ENCODE measurements around the gene SPOCK1. TPM values are rescaled to one million over a fixed set of nuclear protein-coding genes. Genes with fewer than 3 reads are reported as not detected.

The SPOCK1 gene
- total RNA-seq, 1 experiment from 2014 or later, result 4.0 TPM

DNA sequence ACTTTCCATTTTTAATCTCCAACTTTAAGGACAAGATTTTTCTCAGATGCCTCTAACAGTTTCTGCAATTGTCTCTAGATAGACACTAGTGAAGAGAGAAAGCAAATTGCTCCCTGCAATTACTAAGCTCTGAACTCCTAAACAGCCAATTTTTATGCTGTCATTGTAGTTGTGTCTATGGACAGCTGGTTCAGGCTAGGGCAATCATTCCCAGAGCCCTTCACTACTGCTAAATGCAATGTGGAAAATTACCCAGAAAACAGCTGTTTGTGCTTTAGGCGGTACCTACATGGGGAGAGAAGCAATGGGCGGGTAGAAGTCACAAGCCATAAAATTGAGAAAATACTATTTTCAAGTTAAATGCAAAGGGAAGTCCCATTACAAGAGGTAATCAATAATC, 211.6 kb downstream of the SPOCK1 start:
- H3K9me3 ChIP-seq (ENCODE audit: low read depth, low read length, poor library complexity, severe bottlenecking), result no peaks in the 10 kb centered on the region
- ChIA-PET CTCF (no interaction called here), POLR2A (ENCODE audit: low non-redundant PET) (no interaction called here)
- no peak overlapping the region for H3K27ac ChIP-seq (ENCODE audit: low read depth, low read length, poor library complexity, severe bottlenecking)
- intact Hi-C loops (cut with micrococcal nuclease; ENCODE audit: unreplicated experiment), result no loop called here
- TF ChIP-seq, protein P1, sequence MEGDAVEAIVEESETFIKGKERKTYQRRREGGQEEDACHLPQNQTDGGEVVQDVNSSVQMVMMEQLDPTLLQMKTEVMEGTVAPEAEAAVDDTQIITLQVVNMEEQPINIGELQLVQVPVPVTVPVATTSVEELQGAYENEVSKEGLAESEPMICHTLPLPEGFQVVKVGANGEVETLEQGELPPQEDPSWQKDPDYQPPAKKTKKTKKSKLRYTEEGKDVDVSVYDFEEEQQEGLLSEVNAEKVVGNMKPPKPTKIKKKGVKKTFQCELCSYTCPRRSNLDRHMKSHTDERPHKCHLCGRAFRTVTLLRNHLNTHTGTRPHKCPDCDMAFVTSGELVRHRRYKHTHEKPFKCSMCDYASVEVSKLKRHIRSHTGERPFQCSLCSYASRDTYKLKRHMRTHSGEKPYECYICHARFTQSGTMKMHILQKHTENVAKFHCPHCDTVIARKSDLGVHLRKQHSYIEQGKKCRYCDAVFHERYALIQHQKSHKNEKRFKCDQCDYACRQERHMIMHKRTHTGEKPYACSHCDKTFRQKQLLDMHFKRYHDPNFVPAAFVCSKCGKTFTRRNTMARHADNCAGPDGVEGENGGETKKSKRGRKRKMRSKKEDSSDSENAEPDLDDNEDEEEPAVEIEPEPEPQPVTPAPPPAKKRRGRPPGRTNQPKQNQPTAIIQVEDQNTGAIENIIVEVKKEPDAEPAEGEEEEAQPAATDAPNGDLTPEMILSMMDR (conservative IDR thresholded peaks at IDR 0.05; ENCODE audit: low read depth, low read length), result no peak
- TF ChIP-seq EZH2 (IDR thresholded peaks at IDR 0.05; ENCODE audit: borderline replicate concordance, low read depth, low read length, poor library complexity, severe bottlenecking), result no peak
- H3K27me3 ChIP-seq (replicated peaks; ENCODE audit: insufficient read depth, low read depth, low read length, poor library complexity), result peaks cover 20% of the 10 kb centered on the region
- no peak for DNase-seq (ENCODE audit: low spot score)
- BruUV-seq (replicated peaks), result no TSS peak
- no peak overlapping the region for H3K4me3 ChIP-seq (ENCODE audit: low read depth, low read length, poor library complexity, severe bottlenecking)
- H3K4me1 ChIP-seq (ENCODE audit: insufficient read depth, low read length, poor library complexity, severe bottlenecking), result no peaks in the 10 kb centered on the region
- no peaks in the 10 kb centered on the region for H3K36me3 ChIP-seq (ENCODE audit: insufficient read depth, low read length, poor library complexity, severe bottlenecking)

DNA sequence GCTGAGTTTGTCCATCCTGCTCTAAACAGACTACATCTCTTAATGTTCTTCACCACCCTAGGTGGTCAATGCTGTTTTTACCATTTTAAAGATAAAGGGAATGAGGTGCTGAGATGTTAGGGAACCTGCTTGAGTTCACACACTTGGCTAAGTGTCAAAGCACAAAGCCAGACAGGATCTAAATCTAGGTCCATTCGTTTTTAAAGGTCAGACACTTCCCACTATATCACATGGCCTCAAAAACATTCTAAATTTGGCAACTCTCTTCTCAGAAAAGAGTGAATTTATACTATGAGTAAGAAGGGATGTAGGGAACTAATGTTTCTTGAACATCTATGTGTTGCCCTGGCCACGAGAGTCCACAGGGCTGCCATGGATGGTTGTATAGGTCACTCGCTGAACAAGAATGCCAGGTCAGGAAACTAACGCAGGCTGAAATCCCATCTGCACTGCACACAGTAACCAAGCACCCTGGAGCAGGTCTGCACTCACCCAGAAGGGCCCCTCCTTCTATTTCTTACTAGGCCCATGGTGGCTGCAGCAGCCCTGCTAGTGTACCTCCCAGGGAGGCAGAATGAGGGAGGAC, 213.0 kb downstream of the SPOCK1 start:
- CTCF ChIA-PET, result no interaction called here
- BruUV-seq (replicated peaks), result no TSS peak
- DNase-seq (ENCODE audit: low spot score), result no peak
- Histone ChIP-seq H3K27me3 (replicated peaks; ENCODE audit: insufficient read depth, low read depth, low read length, poor library complexity) (peaks cover 25% of the 10 kb centered on the region), H3K27ac (ENCODE audit: low read depth, low read length, poor library complexity, severe bottlenecking) (no peak overlapping the region), H3K4me1 (ENCODE audit: insufficient read depth, low read length, poor library complexity, severe bottlenecking) (no peaks in the 10 kb centered on the region), H3K36me3 (ENCODE audit: insufficient read depth, low read length, poor library complexity, severe bottlenecking) (no peaks in the 10 kb centered on the region), H3K4me3 (ENCODE audit: low read depth, low read length, poor library complexity, severe bottlenecking) (no peak overlapping the region), H3K9me3 (ENCODE audit: low read depth, low read length, poor library complexity, severe bottlenecking) (no peaks in the 10 kb centered on the region)
- intact Hi-C loops (cut with micrococcal nuclease; ENCODE audit: unreplicated experiment), result no loop called here
- POLR2A ChIA-PET (ENCODE audit: low non-redundant PET), result no interaction called here
- TF ChIP-seq, protein P1 (conservative IDR thresholded peaks at IDR 0.05; ENCODE audit: low read depth, low read length), result no peak
- no peak for TF ChIP-seq EZH2 (IDR thresholded peaks at IDR 0.05; ENCODE audit: borderline replicate concordance, low read depth, low read length, poor library complexity, severe bottlenecking)

DNA sequence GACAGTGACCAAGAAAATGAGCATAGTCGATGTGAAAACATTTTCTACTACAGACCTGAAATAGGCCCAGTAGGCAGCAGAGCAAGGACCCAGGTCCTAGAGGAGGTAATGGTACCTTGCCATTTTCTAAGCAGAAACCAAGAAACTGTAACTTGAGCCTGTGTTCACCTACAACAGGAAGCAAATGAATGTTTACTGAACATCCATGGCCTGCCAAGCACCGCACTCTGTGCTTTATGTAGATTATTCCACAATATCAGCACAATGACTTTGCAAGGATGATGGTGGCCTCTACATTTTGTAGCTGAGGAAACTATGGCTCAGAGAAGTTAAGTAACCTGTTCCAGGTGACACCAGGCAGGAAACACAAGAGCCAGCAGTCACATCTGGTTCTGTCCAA, 215.3 kb downstream of the SPOCK1 start:
- H3K4me1 ChIP-seq (ENCODE audit: insufficient read depth, low read length, poor library complexity, severe bottlenecking), result no peaks in the 10 kb centered on the region
- ChIA-PET POLR2A (ENCODE audit: low non-redundant PET) (no interaction called here), CTCF (no interaction called here)
- no peak for TF ChIP-seq EZH2 (IDR thresholded peaks at IDR 0.05; ENCODE audit: borderline replicate concordance, low read depth, low read length, poor library complexity, severe bottlenecking)
- TF ChIP-seq, protein P1 (conservative IDR thresholded peaks at IDR 0.05; ENCODE audit: low read depth, low read length), result no peak
- no peaks in the 10 kb centered on the region for H3K9me3 ChIP-seq (ENCODE audit: low read depth, low read length, poor library complexity, severe bottlenecking)
- no peak for DNase-seq (ENCODE audit: low spot score)
- H3K27ac ChIP-seq (ENCODE audit: low read depth, low read length, poor library complexity, severe bottlenecking), result no peak overlapping the region
- peaks cover 14% of the 10 kb centered on the region for H3K27me3 ChIP-seq (replicated peaks; ENCODE audit: insufficient read depth, low read depth, low read length, poor library complexity)
- intact Hi-C loops (cut with micrococcal nuclease; ENCODE audit: unreplicated experiment), result no loop called here
- H3K36me3 ChIP-seq (ENCODE audit: insufficient read depth, low read length, poor library complexity, severe bottlenecking), result no peaks in the 10 kb centered on the region
- BruUV-seq (replicated peaks), result no TSS peak
- no peak overlapping the region for H3K4me3 ChIP-seq (ENCODE audit: low read depth, low read length, poor library complexity, severe bottlenecking)

Data from A673 (cell line).